ENCODE measurements around the gene PALLD. TPM values are rescaled to one million over a fixed set of nuclear protein-coding genes. Genes with fewer than 3 reads are reported as not detected.
A peak's percentile ranks its signal among the peaks of the same experiment; 100 is the strongest.

PALLD gene
- total and polyA plus RNA-seq, 7 donors, result 40.7 to 1,991 (median 1,233) TPM

DNA sequence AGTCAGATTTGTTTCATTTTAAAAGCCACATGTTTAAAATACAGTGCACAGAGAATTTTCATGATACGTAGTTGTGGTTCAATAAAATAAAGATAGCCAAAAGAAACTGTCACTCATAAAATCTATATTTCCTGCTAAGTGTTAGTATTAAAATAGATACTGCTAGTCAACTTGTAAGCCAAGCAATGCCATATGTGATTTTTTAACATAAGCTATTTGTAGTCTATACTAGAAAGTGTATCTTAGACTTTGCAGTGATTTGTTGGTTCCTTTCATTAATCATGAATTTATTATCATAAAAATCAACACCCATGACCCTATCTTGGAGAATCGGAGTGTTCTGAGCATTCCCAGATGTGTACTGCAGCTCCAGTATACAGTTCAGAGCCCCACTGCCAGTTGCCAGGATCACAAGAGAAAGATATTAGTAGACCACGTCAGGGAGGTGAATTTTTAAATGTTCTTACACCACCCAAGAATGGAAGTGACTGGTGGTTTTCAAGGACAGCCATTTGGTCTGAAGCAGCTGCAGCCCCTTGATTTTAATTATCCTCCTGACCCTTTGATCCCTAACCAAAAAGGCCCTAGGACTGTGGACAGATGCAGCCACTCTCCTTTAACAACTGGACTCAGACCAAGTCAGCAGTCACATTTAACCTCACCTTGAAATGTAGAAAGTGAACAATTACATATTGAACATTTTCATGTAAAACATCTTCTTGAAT, 163.1 kb downstream of the PALLD start:
- WGBS, 2 donors, result 61 to 70% methylated on average over 3 of the region's 3 CpGs
- intact Hi-C loops (cut with DNase I), result no loop called here
- no peaks in the 10 kb centered on the region for H3K27me3 ChIP-seq
- peaks cover 0 to 25% (median 8%) of the 10 kb centered on the region in 4 donors for H3K4me1 ChIP-seq
- no peaks in the 10 kb centered on the region for H3K36me3 ChIP-seq
- peak overlapping the region in 2 of 4 donors; percentile 29 to 44 for H3K27ac ChIP-seq
- no peaks in the 10 kb centered on the region for H3K9me3 ChIP-seq
- H3K4me3 ChIP-seq, result no peak overlapping the region
- no peak for TF ChIP-seq EP300 (IDR thresholded peaks at IDR 0.05)
- TF ChIP-seq POLR2AphosphoS5 (IDR thresholded peaks at IDR 0.05), result no peak
- TF ChIP-seq, protein P1, sequence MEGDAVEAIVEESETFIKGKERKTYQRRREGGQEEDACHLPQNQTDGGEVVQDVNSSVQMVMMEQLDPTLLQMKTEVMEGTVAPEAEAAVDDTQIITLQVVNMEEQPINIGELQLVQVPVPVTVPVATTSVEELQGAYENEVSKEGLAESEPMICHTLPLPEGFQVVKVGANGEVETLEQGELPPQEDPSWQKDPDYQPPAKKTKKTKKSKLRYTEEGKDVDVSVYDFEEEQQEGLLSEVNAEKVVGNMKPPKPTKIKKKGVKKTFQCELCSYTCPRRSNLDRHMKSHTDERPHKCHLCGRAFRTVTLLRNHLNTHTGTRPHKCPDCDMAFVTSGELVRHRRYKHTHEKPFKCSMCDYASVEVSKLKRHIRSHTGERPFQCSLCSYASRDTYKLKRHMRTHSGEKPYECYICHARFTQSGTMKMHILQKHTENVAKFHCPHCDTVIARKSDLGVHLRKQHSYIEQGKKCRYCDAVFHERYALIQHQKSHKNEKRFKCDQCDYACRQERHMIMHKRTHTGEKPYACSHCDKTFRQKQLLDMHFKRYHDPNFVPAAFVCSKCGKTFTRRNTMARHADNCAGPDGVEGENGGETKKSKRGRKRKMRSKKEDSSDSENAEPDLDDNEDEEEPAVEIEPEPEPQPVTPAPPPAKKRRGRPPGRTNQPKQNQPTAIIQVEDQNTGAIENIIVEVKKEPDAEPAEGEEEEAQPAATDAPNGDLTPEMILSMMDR (IDR thresholded peaks at IDR 0.05), result no peak
- TF ChIP-seq POLR2A (IDR thresholded peaks at IDR 0.05), result no peak
- DNase-seq, result no peak

DNA sequence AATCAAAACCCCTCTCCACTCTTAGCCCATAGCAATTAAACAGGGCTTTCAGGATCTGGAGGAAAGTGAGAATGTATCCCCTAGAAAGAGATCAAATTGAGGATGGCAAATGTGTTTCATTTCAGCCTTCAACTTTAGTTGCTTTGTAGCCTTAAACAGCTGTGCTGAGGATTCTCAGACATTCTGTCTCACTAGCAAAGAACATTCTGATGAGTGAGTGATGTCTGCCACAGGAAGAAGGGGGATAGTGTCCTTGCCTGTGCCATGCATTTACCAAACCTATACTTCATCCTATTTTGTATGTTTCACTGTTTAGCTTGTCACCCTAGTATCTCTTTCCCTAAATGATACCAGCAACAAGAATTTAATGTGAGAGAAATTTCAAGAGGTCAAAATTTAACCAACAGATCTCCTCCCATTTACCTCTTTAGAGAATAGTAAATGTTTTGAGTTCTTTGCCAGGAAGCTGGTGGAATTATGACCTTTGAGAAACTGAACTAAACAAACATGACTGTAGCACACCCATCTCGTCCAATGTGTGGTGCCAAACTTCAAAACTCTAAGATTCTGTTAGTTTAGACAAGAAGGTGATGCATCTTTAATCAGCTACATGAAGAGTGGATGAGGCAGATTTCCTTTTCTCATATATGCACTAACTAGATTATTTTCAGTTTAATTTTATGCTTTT, 165.6 kb downstream of the PALLD start:
- Histone ChIP-seq H3K36me3 (no peaks in the 10 kb centered on the region), H3K9me3 (no peaks in the 10 kb centered on the region), H3K27ac (no peak overlapping the region), H3K27me3 (no peaks in the 10 kb centered on the region), H3K4me1 (peaks cover 0 to 25% (median 17%) of the 10 kb centered on the region in 4 donors), H3K4me3 (no peak overlapping the region)
- TF ChIP-seq, protein P1 (IDR thresholded peaks at IDR 0.05), result no peak
- intact Hi-C loops (cut with DNase I), result no loop called here
- WGBS, 2 donors, result 5 to 60% methylated on average over 1 of the region's 1 CpG
- no peak for DNase-seq

DNA sequence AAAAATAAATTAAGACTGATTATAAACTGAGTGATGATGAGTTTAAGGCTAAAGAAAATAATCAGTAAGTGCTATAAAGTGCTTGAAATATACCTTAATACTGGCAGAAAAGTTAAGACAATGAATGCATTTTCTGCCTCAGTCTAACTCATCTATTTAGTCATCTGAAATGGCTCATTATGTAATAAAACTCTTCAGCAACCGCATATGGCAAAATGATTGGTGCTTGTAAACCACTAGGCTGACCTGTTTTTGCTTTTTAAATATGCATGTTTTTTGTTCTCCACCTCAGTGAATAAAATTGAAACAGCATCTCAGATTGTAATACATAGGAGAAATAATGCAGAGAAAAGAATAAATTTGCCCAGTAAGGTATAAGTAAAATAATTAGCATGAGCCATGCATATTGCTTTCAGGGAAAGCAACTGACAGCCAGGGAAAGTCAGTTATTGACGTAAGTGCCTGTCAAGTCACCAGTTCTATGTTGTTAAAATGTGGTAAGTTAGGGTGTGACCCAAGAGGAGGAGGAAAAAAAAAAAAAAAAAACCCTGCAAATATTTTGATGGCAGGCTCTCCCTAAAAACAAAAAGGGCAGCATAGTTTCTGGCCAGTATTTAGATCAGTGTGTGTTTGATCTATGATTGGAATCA, 167.5 kb downstream of the PALLD start:
- H3K9me3 ChIP-seq, result no peaks in the 10 kb centered on the region
- TF ChIP-seq, protein P1 (IDR thresholded peaks at IDR 0.05), result no peak
- no peak for TF ChIP-seq EP300 (IDR thresholded peaks at IDR 0.05)
- TF ChIP-seq POLR2A (IDR thresholded peaks at IDR 0.05), result no peak
- TF ChIP-seq POLR2AphosphoS5 (IDR thresholded peaks at IDR 0.05), result no peak
- no peak for DNase-seq
- H3K27me3 ChIP-seq, result no peaks in the 10 kb centered on the region
- H3K36me3 ChIP-seq, result no peaks in the 10 kb centered on the region
- peaks cover 0 to 21% (median 15%) of the 10 kb centered on the region in 4 donors for H3K4me1 ChIP-seq
- intact Hi-C loops (cut with DNase I), result no loop called here
- H3K4me3 ChIP-seq, result no peak overlapping the region
- H3K27ac ChIP-seq, result no peak overlapping the region
- 23 to 66% methylated on average over 2 of the region's 2 CpGs for WGBS, 2 donors

DNA sequence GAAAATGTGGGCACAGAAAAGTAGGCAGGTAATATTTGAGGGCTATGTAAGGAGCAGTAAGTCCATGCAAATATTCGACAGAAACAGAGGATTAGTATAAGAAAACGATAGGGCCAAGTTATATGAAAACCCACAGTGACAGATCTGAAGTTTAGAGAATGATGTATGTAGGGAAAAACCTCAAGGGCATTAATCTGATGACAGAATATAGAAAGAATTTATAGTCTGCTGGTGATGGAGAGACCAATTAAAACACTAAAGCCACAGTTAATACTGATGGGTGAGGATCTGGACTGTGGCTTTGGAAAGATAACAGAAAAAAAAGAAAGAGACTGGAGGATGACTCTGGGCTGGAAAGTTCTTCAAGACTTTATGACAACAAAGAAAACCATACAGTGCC, 169.7 kb downstream of the PALLD start:
- 67 to 75% methylated on average over 2 of the region's 2 CpGs for WGBS, 2 donors
- H3K9me3 ChIP-seq, result no peaks in the 10 kb centered on the region
- intact Hi-C loops (cut with DNase I), result no loop called here
- peaks cover 0 to 16% (median 11%) of the 10 kb centered on the region in 4 donors for H3K4me1 ChIP-seq
- no peak overlapping the region for H3K4me3 ChIP-seq
- no peak for DNase-seq
- H3K27ac ChIP-seq, result no peak overlapping the region
- H3K36me3 ChIP-seq, result no peaks in the 10 kb centered on the region
- TF ChIP-seq POLR2AphosphoS5 (IDR thresholded peaks at IDR 0.05), result no peak
- TF ChIP-seq EP300 (IDR thresholded peaks at IDR 0.05), result no peak
- no peak for TF ChIP-seq POLR2A (IDR thresholded peaks at IDR 0.05)
- TF ChIP-seq, protein P1 (IDR thresholded peaks at IDR 0.05), result no peak
- no peaks in the 10 kb centered on the region for H3K27me3 ChIP-seq

All from sigmoid colon (tissue), 7 donors.